Activated T-helper 9 cell treated with anti-CD3 and anti-CD28 coated beads, Interleukin-2, amount 50 U/mL, for 16 hours (primary cell): Measurements from ENCODE around the gene PC.

ENCODE experiments used
- DNase-seq: peaks from one replicate; pipeline ENCODE4 v3.0.0-alpha.2; 2020; ENCODE audit warnings: low read depth

The PC gene

GRCh38 chr11:66883016-66883965 lies 74.9 kb downstream of the PC start:
- DNase-seq = peak; percentile 25

- DNase-seq = no peak
Observed at GRCh38 chr11:66882561-66883015, 75.6 kb downstream of the PC start.

- no peak for DNase-seq
Observed at GRCh38 chr11:66881927-66882452, 76.2 kb downstream of the PC start.

GRCh38 chr11:66881451-66881835 lies 76.7 kb downstream of the PC start:
- no peak for DNase-seq

GRCh38 chr11:66880496-66881450 lies 77.4 kb downstream of the PC start:
- DNase-seq = no peak

- DNase-seq = no peak
Observed at GRCh38 chr11:66879999-66880398, 78.2 kb downstream of the PC start.

- DNase-seq = no peak
Observed at GRCh38 chr11:66879583-66879982, 78.6 kb downstream of the PC start.

- no peak for DNase-seq
Observed at GRCh38 chr11:66879000-66879399, 79.2 kb downstream of the PC start.

- DNase-seq = no peak
Observed at GRCh38 chr11:66878474-66878873, 79.7 kb downstream of the PC start.

- no peak for DNase-seq
Observed at GRCh38 chr11:66877588-66878385, 80.4 kb downstream of the PC start.

GRCh38 chr11:66875378-66875777 lies 82.8 kb downstream of the PC start:
- no peak for DNase-seq

- no peak for DNase-seq
Observed at GRCh38 chr11:66874232-66874631, 84.0 kb downstream of the PC start.

- DNase-seq = no peak
Observed at GRCh38 chr11:66871521-66871901, 86.7 kb downstream of the PC start.

- no peak for DNase-seq
Observed at GRCh38 chr11:66870616-66871520, 87.3 kb downstream of the PC start.

GRCh38 chr11:66870131-66870530 lies 88.1 kb downstream of the PC start:
- no peak for DNase-seq

- DNase-seq = no peak
Observed at GRCh38 chr11:66869567-66869870, 88.7 kb downstream of the PC start.

- peak; percentile 68 for DNase-seq
Observed at GRCh38 chr11:66868726-66869566, 89.2 kb downstream of the PC start.

GRCh38 chr11:66868082-66868725 lies 90.0 kb downstream of the PC start:
- DNase-seq = no peak

- no peak for DNase-seq
Observed at GRCh38 chr11:66867425-66868040, 90.7 kb downstream of the PC start.
